GM21528 (cell line): ENCODE measurements around the gene PTPRN2.

Source experiments
- ATAC-seq: cut with Tn5 transposase; IDR thresholded peaks from one replicate; pipeline ENCODE4 v1.9.1; 2021; ENCODE audit warnings: mild to moderate bottlenecking, moderate library complexity; ENCODE audit not compliant: unreplicated experiment, low FRiP score

The PTPRN2 gene

DNA sequence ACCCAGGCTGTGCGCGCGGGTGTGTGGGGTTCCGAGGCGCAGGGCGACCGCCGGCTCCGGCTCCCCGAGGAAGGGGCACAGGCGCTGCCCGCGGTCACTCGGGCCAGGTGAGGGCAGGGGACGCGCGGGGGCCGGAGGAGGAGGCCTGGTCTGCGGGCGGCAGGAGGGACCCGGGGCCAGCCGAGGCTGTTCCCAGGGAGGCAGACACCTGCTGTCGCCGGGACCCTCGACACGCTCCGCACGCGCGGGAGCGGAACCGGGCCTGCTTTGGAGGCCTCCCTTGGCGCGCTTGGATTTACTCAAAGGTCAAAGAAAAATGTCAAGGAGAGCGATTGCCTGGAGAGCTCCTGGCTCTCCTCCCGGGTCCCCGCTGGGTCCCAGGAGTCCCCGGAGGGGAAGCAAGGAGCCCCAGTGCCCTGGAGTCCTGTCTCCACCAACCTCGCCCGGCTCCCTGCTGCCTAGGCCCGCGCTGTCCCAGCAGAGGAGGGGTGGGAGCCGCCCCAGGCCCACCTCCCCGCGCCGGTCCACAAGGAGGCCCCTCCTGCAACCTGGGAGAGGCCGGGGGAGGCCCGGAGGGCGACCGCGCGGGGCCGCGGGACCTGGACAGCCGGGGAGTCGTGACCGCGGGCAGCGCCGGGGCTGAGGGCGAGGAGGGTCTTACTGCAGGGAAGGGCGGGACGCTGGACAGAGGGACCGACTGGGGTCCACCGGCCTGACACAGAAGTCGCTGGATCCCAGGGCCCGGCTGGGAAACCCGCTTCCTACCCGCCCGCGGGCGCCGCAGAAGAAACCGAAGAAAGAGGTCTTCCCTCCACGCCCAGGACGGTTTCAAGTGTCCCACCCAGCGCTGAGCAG is 902.0 kb downstream of the PTPRN2 start:
- no peak for ATAC-seq

DNA sequence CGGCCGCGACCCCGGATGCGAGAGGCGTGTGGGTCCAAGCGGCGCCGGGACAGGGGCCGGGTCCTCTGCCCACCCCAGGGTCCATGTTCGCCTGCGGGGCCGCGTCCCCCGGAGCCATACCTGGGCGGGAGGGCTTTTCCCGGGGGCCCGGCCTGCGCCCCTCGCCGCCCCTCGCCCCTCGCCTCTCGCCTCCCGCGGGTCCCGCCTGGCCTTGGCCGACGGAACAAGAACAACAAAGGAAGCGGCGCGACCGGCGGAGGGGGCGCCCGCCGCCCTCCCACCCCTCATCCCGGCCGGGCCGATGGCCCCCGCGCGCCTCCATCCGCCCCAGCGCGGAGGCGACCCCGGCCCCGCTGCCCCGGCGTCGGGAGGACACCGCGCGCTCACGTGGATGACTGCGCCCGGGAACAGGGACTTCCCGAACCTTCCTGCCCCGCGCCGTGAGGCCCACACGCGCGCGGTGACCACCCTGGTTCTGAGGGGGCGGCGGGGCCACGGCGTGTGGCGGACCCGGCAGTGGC is 902.7 kb downstream of the PTPRN2 start:
- ATAC-seq = no peak

DNA sequence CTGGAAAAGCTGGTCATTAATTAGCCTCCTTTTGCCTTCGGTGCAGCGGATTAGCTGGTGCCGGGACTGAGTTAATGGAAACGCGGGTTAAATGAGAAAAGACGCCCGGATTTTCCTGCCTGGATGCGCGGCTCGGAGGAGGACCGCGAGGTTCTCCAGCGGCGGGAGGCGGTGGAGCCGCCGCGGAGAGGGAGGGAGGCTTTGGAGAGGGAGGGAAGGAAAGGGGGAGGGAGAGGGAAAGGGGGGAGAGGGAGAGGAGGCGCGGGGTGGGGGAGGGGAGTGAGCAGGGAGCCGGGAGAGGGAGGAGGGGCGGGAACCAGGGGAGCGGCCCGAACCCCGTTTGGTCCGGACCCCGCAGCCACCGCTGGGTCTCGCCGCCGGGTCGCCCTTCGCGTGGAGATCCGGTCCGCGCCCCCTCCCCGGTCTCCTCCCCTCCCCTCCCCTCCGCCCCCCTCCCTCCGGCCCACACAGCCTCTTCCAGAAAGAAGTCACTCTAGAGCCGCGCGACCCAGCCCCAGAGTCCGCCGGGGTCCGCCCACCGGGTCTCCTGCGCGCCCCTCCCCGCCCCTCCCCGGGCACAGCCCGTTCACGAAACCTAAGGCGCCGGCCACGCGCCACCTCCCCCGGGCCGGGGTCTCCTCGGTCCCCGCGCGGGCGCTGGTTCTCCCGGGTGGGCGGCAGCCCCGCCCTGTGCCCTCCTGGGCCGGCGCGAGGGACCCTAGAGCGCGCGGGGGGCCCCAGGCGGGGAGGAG is 903.3 kb downstream of the PTPRN2 start:
- ATAC-seq = no peak

DNA sequence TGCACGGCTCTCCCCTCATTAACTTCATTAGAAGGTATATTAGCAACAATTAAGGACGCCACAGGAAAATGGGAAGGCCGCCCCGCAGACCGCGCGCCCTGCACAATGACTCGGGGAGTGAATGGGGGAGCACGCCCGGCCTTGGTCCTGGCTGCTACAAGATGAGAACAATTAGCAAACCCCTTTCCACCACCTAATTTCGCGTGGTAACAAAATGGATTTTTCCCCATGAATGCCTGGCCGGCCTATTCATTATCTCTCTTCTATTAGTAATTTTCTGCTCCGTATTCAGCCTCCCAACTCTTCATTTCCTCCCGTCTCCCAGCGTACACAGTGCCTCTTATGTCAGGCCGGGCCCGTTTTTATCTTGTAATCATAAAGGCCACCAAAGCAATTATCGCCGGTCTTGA is 903.9 kb downstream of the PTPRN2 start:
- ATAC-seq = no peak

DNA sequence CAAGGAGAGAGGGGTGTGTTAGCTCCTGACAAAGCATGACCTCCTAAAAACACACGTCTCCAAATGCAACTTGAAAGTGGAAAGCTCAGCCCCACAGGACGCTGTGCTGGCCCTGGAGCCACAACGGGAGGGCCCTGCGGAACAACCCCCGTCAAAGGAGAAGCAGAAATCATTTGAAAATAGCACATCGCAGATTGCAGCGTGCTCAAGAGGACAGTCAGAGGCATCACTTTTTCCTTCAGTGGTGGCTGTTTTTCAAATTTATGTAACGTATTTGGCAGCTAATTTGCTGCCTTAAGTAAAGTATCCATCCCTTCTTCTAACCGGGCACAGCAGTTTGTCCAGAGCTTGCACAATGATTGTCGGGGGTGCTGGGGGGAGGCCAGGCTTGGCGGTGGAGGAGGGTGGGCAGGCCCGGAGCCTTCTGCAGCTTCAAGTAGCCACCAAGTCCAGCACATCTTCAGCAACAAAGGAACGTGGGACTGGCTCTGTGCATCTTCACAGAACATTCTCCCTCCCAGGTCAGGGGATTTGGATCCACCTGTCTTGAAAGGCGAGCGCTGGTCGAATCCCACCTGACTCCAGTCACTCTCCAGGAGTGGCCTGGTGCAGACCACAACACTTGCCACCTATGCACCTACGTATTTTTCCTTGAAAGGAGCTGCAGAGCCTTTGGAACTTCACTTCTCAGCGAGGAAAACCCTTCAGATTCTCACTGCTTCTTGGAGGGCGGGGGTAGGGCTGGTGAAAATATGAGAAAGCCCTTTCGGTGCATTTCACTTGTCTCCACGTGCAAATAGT is 904.5 kb downstream of the PTPRN2 start:
- ATAC-seq = no peak

DNA sequence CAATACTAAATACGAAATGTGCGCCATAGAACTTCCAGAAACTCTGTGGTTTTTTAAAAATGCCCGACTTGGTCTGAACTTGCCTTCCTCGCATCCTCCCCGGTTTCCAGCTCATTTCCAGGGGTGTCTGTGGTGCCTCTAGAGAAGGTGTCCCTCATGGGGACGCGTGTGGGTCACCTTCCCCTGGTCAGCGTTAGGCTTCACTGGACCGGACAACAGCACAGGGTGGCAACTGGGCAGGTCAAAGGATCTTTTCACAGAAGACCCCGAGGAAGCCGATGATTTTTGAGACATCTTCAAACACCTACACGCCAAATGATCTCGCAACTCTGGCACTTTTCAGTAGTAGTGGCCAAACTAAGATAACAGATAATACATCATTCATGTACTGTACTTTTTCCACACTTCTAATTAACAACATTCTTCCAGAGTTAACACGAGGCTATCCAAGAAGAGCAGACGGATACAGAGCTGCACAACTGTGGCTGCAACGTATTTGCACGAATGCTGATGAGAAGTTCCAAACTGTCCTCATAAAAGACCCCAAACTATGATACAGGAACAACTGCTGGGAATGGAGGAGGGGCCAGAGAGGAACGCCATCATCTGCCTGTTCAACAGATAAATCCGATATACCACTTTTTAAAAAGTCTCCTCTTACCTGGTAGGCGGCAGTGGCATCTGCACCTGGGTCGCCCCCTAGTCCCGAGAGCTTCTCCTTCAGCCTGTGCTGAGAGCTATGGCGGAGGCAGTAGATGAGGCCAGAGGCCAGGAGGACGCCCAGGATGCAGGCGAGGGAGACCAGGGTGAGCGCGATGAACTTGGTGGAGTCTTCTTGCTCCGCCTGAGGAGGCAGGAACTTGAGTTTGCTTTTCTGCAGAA is 905.3 kb downstream of the PTPRN2 start:
- ATAC-seq = no peak

DNA sequence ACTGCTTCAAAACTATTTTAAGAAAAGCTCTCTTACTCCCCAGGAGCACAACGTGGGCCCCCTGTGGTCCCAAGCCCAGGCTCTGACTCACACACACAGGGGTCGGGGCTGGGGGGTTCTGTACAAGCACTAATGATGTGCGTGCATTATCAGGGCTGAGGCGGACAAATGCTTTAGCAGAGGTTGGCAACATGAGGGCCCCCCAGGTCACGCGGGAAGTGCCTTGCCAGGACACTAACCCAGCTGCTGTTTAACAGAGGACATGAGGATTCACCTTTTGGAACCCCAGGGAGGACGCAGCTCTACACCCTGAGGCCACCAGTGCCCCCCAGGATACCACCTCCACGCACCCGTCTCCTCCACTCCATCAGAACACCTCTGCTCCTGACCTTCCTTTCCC is 908.0 kb downstream of the PTPRN2 start:
- no peak for ATAC-seq

DNA sequence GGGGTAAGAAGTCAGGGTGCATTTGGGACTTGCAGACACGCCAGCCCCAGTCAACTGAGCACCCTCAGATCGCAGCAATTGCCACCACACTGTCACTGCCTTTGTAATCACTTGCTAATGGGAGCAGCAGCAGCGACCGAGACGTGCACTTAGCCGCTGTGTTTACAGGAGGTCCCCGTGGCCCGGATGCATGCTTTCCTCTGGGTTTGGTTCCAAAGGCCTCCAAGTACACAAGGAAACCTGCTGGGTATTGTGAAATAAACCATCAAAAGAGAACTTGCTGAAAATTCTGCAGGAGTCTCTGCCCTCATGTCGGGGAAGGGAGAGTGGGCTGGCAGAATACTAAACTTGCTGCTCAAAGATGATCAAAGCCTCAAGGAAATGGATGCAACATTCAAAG is 909.1 kb downstream of the PTPRN2 start:
- ATAC-seq = no peak

DNA sequence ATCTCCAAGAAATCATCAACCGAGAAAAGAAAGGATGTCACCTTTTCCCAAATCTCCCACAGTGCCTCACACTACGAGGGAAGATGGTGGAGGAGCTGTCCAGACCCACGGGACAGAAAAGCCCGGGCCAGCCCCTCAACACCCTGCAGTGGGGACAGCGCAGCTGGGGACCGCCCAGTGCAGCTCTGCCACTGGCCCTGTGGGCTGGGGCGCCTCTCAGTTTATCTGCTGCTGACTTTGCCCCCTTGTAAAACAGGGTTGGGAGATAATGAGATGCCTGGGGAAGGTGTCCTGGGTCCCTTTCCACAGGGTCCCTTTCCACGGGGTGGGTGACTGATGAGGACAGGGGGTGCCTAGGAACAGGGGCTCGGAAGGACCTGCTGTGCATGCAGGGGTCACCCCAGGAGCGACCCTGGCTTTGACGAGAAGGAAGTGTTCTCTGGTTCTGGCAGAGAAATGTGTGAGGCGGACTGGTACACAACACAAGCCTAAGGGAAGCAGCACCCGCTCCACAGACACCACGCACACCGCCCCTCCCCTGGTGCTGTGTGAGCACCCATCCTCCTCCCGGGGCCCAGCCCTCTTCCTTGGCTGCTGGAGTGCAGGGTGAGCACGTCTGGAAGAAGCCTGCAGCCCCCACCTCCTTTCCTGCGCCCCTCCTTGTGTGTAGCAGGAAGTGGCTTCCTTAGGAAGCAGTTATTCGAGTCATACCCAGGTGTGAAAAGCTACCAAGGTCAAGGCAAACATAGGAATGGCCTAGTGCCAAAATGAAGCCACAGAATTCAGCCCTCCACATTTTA is 911.0 kb downstream of the PTPRN2 start:
- ATAC-seq = no peak

DNA sequence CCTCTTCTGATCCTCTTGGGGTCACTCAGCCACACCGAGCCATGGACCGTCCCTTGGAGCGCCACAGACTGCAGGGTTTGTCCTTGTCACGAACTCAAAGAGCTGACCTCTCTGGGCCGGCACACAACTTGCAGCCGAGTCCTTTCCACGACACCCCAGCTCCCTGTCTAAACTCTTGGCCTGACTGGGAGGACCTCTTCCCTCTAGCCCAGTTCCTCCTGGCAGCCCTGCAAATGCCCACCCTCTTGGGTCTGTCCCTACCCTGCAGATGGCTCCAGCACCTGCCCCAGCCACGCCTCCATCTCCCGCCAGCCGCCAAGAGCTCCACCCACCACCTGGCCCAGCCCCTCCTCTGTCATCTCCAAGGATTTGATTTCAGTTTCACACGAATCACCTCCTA is 911.6 kb downstream of the PTPRN2 start:
- ATAC-seq = no peak

DNA sequence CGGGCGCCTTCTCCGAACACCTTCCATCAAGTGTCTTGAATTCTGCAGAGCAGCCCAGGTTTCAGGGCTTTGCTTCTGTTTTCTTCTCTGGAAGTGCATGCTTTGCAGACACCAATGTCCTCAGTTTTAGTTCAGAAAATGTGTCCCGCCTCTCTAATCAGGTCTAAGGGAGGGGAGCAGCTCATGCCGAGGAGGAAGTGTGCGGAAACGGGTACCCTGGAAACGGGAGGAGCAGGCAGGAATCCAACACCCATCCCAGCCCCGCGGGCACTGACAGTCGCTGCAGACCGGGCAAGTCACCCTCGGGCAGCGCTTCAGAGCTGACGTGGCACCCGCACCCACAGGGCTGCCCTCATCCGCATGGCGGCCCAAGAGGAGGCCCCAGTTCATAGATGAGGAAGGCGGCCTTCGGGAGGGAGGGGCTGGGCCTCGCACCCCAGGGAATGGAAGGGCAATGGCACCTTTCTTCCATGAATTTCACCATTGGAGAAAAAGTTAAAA is 912.1 kb downstream of the PTPRN2 start:
- ATAC-seq = no peak

DNA sequence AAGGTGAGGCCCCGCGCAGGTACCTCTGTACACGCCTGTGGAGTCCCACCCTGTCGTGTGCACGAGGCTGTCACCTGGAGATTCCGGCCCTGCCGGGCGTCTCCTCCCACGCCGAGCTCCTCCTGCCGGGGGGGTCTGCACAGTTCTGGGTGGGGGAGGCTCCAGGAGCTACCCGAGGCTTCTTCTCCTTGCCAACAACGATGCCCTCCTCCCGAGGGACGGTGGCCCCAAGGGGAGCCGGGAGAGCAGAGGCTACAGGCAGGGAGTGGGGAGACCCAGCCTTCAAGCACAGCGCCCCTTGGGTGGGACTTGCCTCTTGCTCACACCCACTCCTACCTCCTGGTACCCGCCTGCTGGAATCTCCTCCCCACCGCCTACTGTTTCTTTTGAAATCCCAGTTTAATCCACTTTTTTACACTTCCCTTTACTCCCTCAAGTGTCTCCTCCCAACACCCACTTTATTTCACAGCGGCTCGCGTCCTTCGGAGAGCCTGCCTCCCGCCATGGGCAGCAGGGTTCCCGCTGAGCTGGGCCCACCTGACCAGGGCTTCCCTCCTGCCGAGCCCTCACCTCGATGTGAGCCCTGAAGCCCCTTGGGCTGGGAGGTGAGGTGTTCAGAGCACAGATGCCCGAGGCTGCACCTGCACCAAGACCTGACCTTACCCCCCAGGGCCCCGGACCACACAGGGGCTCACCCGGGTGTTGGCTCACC is 912.8 kb downstream of the PTPRN2 start:
- no peak for ATAC-seq

DNA sequence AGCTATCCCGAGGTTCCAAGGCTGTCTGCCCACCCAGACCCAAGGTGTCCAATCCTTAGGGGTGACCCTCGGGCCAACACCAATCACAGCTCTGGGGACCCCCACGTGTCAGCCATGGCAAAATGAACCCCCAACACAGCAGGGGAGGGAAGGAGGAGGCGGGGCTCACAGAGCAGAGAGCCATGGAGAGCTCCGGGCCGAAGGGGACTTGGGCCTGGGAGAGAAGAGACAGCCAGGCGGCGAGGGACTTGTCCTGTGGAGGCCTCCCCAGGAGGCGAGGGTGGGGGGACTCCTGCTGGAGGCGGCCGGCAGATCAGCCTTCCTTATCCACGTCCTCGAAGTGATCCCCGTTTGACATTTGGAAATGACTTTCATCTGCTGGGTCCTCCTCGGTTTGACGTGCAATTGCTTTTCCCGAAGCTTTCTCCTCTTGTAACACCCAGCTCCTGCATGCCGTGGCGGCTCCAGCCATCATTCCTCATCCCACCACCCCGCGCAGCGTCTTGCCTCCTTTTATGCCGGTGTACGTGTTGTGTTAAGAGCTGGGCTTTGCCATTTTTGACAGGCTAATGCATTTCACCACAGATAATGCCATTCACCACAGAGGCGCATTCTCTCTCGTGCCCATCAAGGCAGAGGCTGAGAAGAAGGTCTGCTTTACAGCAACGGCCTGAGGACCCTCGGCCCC is 913.5 kb downstream of the PTPRN2 start:
- ATAC-seq = no peak

DNA sequence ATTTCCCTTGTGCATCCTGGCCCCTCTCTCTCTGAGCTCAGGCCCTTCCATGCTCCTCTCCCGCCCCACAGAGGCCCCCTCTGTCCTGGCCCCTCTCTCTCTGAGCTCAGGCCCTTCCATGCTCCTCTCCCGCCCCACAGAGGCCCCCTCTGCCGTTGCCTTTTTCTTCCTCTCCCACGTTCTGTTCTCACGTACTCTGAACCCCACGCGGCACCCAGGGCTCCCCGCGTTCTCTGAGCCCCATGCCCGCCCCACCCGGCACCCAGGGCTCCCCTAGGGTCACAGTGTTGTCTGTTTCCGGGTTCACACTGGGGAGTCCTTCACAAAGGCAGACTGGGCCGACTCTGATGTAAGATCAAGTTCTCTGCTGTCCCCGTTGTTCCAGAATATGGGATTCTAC is 914.0 kb downstream of the PTPRN2 start:
- no peak for ATAC-seq

DNA sequence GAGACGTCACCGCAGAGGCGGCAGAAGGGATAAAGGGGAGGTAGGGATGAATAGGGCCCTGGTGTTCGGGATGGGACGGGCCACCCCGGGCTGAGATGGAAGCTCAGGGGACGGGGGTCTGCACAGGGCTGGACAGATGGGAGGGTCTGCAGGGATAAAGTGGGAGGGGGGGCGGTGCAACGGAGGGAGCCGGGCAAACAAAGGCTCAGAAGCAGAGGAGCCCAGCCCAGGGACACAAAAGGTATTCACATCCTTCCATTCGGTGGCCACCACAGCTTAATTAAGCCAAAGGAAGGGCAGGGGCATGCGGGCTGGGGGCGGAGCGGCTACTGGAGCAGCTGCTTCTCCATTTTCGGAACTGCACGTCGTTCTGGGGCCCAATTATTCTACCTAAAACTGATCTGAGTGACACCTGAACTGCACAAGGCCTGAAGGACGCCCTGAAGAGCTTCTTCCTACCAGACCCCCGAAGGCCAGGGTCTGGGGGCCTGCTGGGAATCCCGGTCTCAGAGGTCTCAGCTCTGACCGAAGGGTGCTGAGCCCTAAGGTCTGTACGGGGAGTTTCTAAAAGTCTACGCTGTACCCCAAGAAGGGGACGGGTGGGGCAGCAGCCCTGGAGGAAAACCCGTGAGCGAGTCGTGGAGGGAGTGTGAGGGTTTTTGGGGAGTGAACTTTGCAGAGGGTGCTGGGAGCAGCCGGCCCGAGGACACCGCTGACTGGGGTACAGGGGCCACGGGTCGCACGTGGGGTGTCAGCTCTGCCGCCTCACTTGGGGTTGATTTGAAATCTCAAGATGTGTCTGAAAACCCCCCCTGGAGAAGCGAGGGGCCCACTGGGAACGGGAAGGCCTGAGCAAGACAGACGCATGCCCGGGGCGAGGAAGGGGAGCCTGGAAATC is 916.0 kb downstream of the PTPRN2 start:
- ATAC-seq = no peak

DNA sequence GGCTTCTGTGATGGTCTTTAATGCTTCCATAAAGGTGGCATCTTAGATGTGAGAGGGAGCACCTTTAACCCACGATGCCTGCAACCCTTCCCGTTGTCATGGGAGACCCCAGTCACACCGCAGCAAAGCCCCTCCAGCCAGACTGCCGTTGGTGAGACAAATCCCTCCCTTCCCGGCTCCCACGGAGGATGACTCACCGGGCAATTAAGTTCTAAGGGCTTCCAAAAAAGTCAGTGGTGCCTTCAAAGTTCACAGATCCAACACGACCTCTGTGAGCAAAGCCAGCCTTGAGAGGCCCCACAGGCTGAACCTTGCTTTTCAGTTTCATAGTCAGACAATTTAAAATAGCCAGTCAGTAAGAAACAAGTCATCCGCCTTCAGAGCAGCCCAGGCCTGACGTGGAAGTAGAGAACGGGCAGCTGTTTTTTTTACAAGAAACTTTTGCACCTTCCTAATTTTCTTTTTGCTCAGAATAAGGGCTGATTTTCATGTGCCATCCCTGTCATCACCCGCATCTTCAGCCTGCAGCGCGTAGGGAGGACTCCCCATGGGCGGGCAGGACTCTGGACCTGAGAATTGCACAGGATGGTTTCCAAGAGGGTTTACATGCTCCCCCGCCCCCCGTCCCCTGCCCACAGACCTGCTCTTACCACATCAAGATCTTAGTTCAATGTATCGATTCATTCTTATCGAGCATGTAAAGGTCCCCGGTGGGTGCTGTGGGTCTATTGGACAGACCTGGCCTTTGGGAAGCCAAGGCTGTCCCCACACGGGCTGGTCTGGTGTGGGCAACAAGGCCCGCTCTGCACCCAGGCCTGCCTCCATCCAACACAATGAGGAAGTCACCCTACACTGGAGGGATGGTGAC is 916.9 kb downstream of the PTPRN2 start:
- no peak for ATAC-seq
